Upper lobe of left lung (tissue), 4 donors: ENCODE results near the gene LHX2.

Experiments
- EP300 ChIP-seq, 4 donors: sonication (generic); formaldehyde crosslinking; IDR thresholded peaks; one replicate each; pipeline ENCODE4 v1.5.1; 2017; ENCODE audit warnings: antibody characterized with exemption in 4 of 4, control low read depth in 2 of 4
- POLR2A ChIP-seq, 4 donors: fragments of 450-650 bp; IDR thresholded peaks; one replicate each; pipeline ENCODE4 v1.5.1; 2016 to 2017; ENCODE audit warnings: antibody characterized with exemption in 4 of 4, mild to moderate bottlenecking in 2 of 4
- POLR2AphosphoS5 ChIP-seq, 2 donors: sonication (generic); formaldehyde crosslinking; IDR thresholded peaks; one replicate each; pipeline ENCODE4 v1.5.1; 2017; ENCODE audit warnings: antibody characterized with exemption in 2 of 2
- TF ChIP-seq, protein P1 (sequence below), 6 experiments: fragments of 450-650 bp in 4 of 6; fragments of 200-600 bp in 2 of 6; sonication (generic) in 2 of 6; IDR thresholded peaks; one replicate each; pipeline ENCODE4 v1.5.1; 2016 to 2019; ENCODE audit warnings: antibody characterized with exemption in 6 of 6

DNA sequence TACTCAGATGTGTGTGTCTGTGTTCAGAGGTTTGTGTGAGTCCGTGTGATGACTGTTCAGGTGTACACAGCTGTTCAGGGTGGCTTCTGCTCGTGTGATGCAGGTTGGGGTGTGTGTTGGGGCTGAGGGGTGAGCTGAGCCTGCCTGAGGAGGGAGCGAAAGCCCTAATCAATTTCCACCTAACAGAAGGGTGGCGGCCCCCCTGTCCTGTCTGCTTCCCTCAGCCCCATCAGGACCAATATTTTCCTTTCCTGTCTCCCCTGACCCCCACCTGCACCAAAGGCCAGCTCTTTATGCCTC, 30.2 kb downstream of the LHX2 start:
- TF ChIP-seq, protein P1, sequence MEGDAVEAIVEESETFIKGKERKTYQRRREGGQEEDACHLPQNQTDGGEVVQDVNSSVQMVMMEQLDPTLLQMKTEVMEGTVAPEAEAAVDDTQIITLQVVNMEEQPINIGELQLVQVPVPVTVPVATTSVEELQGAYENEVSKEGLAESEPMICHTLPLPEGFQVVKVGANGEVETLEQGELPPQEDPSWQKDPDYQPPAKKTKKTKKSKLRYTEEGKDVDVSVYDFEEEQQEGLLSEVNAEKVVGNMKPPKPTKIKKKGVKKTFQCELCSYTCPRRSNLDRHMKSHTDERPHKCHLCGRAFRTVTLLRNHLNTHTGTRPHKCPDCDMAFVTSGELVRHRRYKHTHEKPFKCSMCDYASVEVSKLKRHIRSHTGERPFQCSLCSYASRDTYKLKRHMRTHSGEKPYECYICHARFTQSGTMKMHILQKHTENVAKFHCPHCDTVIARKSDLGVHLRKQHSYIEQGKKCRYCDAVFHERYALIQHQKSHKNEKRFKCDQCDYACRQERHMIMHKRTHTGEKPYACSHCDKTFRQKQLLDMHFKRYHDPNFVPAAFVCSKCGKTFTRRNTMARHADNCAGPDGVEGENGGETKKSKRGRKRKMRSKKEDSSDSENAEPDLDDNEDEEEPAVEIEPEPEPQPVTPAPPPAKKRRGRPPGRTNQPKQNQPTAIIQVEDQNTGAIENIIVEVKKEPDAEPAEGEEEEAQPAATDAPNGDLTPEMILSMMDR (IDR thresholded peaks at IDR 0.05), result no peak
- TF ChIP-seq POLR2A (IDR thresholded peaks at IDR 0.05) (no peak), EP300 (IDR thresholded peaks at IDR 0.05) (no peak), POLR2AphosphoS5 (IDR thresholded peaks at IDR 0.05) (no peak)
